GM21526 (cell line): ENCODE data around the gene CPA4.
"Not testable (repeated sequence)": the region's sequence is repeated elsewhere in the genome, so short reads cannot be mapped to it uniquely, and the experiment has no call there.

Source experiments
- ATAC-seq: cut with Tn5 transposase; IDR thresholded peaks from one replicate; pipeline ENCODE4 v1.9.1; 2021; ENCODE audit warnings: moderate library complexity; ENCODE audit not compliant: unreplicated experiment, low FRiP score

CPA4 gene

GRCh38 chr7:130298544-130299326 lies 5.8 kb downstream of the CPA4 start:
- ATAC-seq = no peak

- ATAC-seq = no peak
These were observed 6.9 kb downstream of the CPA4 start for GRCh38 chr7:130299866-130300265.

GRCh38 chr7:130301501-130302020 lies 8.6 kb downstream of the CPA4 start:
- ATAC-seq = no peak

- ATAC-seq = no peak
These were observed 9.7 kb downstream of the CPA4 start for GRCh38 chr7:130302649-130303048.

- ATAC-seq = no peak
These were observed 10.2 kb downstream of the CPA4 start for GRCh38 chr7:130303127-130303526.

GRCh38 chr7:130303551-130303950 lies 10.6 kb downstream of the CPA4 start:
- ATAC-seq = no peak

- no peak for ATAC-seq
These were observed 11.0 kb downstream of the CPA4 start for GRCh38 chr7:130303982-130304381.

GRCh38 chr7:130304878-130305277 lies 11.9 kb downstream of the CPA4 start:
- no peak for ATAC-seq

GRCh38 chr7:130305433-130306042 lies 12.6 kb downstream of the CPA4 start:
- ATAC-seq = no peak

- ATAC-seq = no peak
These were observed 17.0 kb downstream of the CPA4 start for GRCh38 chr7:130309986-130310385.

GRCh38 chr7:130314305-130314704 lies 21.3 kb downstream of the CPA4 start:
- no peak for ATAC-seq

- no peak for ATAC-seq
These were observed 26.6 kb downstream of the CPA4 start for GRCh38 chr7:130319541-130319940.

- not testable (repeated sequence) for ATAC-seq
These were observed 28.7 kb downstream of the CPA4 start for GRCh38 chr7:130321542-130322229.

- ATAC-seq = no peak
These were observed 29.7 kb downstream of the CPA4 start for GRCh38 chr7:130322615-130323014.

- no peak for ATAC-seq
These were observed 31.5 kb downstream of the CPA4 start for GRCh38 chr7:130324306-130324943.

GRCh38 chr7:130329681-130330080 lies 36.7 kb downstream of the CPA4 start:
- ATAC-seq = no peak

- ATAC-seq = no peak
These were observed 39.5 kb downstream of the CPA4 start for GRCh38 chr7:130332259-130333053.

GRCh38 chr7:130333832-130334231 lies 40.9 kb downstream of the CPA4 start:
- no peak for ATAC-seq

GRCh38 chr7:130334274-130334673 lies 41.3 kb downstream of the CPA4 start:
- no peak for ATAC-seq

GRCh38 chr7:130337410-130337971 lies 44.5 kb downstream of the CPA4 start:
- no peak for ATAC-seq
